ENCODE measurements around the gene MZB1. TPM values are rescaled to one million over a fixed set of nuclear protein-coding genes. Genes with fewer than 3 reads are reported as not detected.
"Not testable (repeated sequence)": the region's sequence is repeated elsewhere in the genome, so short reads cannot be mapped to it uniquely, and the experiment has no call there.

MZB1 gene
- total RNA-seq, 1 experiment from 2014 or later: 1.1 TPM

GRCh38 chr5:139347863-139348262 is 41.9 kb downstream of the MZB1 start:
- DNase-seq (ENCODE audit: low spot score); H3K9me3 Mint-ChIP-seq; H3K27ac Mint-ChIP-seq; ATAC-seq; H3K4me3 Mint-ChIP-seq; H3K27me3 Mint-ChIP-seq (ENCODE audit: low read depth): not testable (repeated sequence)
- peak; percentile 54; the same call in 1 of the 2 replicates for TF ChIP-seq ZNF121 (CRISPR knock-in tag; IDR thresholded peaks at IDR 0.05)
- H3K4me1 Mint-ChIP-seq: peaks cover 16% of the 10 kb centered on the region
- H3K36me3 Mint-ChIP-seq: peaks cover 40% of the 10 kb centered on the region
- ChIA-PET POLR2A (interaction anchor here (0.6 to 0.7 kb wide), 2 partner anchors 9 to 27 kb away, joined by 3 read pairs; no protein-coding TSS in a partner anchor), CTCF (interaction anchor here (0.7 kb wide), 1 partner anchor 487 kb away, joined by 3 read pairs; no protein-coding TSS in a partner anchor)

- H3K36me3 Mint-ChIP-seq: peaks cover 40% of the 10 kb centered on the region
- H3K9me3 Mint-ChIP-seq; POLR2A ChIA-PET; H3K27me3 Mint-ChIP-seq (ENCODE audit: low read depth); ATAC-seq; H3K4me3 Mint-ChIP-seq; DNase-seq (ENCODE audit: low spot score): not testable (repeated sequence)
- peak overlapping the region; percentile 72 for H3K27ac Mint-ChIP-seq
- H3K4me1 Mint-ChIP-seq: peaks cover 26% of the 10 kb centered on the region
- CTCF ChIA-PET: interaction anchor here (1.9 kb wide), 1 partner anchor 48 kb away, joined by 4 read pairs; no protein-coding TSS in a partner anchor
Observed at GRCh38 chr5:139345442-139345841, 44.3 kb downstream of the MZB1 start.

GRCh38 chr5:139344177-139344576 is 45.5 kb downstream of the MZB1 start:
- ChIA-PET CTCF (no interaction called here), POLR2A (no interaction called here)
- DNase-seq (ENCODE audit: low spot score) (no peak), ATAC-seq (no peak)
- Mint-ChIP-seq H3K27me3 (ENCODE audit: low read depth) (no peaks in the 10 kb centered on the region), H3K27ac (no peak overlapping the region; the same call in 1 of the 2 replicates), H3K36me3 (peaks cover 40% of the 10 kb centered on the region), H3K9me3 (peaks cover 8% of the 10 kb centered on the region), H3K4me3 (peak overlapping the region; percentile 97), H3K4me1 (peaks cover 26% of the 10 kb centered on the region)
- TF ChIP-seq CDX4 (CRISPR knock-in tag; IDR thresholded peaks at IDR 0.05; ENCODE audit: borderline replicate concordance) (no peak), ZNF423 (CRISPR knock-in tag; IDR thresholded peaks at IDR 0.05) (no peak), HMGA2 (CRISPR knock-in tag; IDR thresholded peaks at IDR 0.05) (no peak), AR (CRISPR knock-in tag; IDR thresholded peaks at IDR 0.05) (no peak), SOX15 (CRISPR knock-in tag; IDR thresholded peaks at IDR 0.05) (no peak), CBFB (CRISPR knock-in tag; IDR thresholded peaks at IDR 0.05; ENCODE audit: low read depth) (no peak), CREB1 (CRISPR knock-in tag; IDR thresholded peaks at IDR 0.05) (no peak), ETV6 (CRISPR knock-in tag; IDR thresholded peaks at IDR 0.05) (no peak), MYBL2 (CRISPR knock-in tag; IDR thresholded peaks at IDR 0.05) (no peak), JUN (CRISPR knock-in tag; IDR thresholded peaks at IDR 0.05) (no peak), ZNF425 (CRISPR knock-in tag; conservative IDR thresholded peaks at IDR 0.05) (no peak), NR2C2 (CRISPR knock-in tag; IDR thresholded peaks at IDR 0.05) (no peak), PRDM15 (CRISPR knock-in tag; IDR thresholded peaks at IDR 0.05) (no peak), E2F1 (CRISPR knock-in tag; IDR thresholded peaks at IDR 0.05) (no peak), RORB (CRISPR knock-in tag; IDR thresholded peaks at IDR 0.05) (no peak), KAT7 (CRISPR knock-in tag; IDR thresholded peaks at IDR 0.05; ENCODE audit: borderline replicate concordance) (no peak), PRRX2 (CRISPR knock-in tag; IDR thresholded peaks at IDR 0.05) (no peak)

All from WTC11 (cell line).